GM04504 (cell line): Measurements from ENCODE around the gene CSMD2.
"Not testable (repeated sequence)": the region's sequence is repeated elsewhere in the genome, so short reads cannot be mapped to it uniquely, and the experiment has no call there.

ENCODE experiments used
- DNase-seq: peaks from one replicate; pipeline ENCODE4 v3.0.0-alpha.2; 2012; ENCODE audit warnings: low read depth

CSMD2 gene

DNA sequence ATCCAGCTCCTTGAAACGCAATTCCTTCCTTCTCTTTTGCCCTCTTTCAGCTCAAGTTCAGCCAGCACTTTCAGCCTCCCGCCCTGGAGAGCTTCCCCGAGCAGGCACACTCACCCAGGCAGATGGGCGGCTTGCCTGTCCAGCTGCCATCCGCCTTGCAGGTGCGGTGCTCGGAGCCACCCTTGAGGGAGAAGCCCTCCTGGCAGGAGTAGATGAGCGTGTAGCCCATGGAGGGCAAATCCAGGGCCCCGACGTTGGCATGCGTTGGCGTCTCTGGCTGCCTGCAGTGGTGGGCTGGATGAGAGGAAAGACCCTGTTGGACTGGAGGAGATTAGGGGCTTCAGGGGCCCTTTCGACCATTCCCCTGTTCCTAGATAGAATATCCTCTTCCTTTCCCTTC is 632.1 kb downstream of the CSMD2 start:
- DNase-seq, result no peak

DNA sequence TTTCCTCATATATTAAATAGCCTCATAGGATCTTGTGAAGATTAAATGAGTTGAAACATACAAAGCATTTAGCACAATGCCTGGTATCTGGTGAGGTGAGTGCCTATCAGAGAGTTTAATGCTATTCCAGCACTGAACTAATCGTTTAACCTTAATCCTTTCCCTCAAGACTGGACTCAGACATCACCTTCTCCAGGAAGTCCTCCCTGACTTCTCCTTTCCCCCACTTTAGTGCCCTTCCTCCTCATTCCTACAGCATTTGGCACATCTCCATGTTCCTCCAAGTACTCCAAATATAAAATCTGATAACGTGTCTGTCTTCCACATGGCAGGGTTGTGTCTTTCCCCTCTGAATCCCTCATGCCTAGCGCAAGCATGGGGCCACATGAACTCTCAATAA is 632.8 kb downstream of the CSMD2 start:
- no peak for DNase-seq

DNA sequence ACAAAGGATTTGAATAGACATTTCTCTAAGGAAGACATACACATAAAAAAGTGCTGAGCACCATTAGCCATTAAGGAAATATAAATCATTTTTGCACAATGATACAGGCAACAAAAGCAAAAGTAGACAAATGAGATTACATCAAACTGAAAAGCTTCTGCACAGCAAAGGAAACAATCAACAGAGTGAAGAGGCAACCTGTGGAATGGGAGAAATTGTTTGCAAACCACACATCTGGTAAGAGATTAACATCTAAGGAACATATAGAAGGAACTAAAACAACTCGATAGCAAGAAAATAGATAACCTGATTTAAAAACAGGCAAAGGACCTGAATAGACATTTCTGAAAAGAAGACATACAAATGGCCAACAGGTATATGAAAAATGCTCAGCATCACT is 635.1 kb downstream of the CSMD2 start:
- DNase-seq, result no peak

DNA sequence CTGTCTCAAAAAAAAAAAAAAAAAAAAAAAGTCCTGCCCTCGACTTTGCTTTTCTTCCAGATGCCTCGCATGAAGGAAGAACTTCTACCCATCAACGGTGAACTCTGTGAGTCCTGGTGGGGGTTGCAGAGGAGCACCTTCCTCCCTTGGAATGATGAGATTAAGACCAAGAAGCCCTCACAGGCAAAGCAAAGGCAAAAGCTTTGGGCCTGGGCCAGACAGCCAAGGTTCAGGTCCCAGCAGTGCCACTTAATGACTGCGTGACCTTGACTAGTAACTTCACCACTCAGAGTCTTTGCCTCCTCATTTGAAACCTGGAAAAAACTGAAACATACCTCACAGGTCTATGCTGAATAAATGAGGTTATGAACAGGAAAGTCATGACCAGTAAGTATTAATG is 637.1 kb downstream of the CSMD2 start:
- DNase-seq, result no peak

DNA sequence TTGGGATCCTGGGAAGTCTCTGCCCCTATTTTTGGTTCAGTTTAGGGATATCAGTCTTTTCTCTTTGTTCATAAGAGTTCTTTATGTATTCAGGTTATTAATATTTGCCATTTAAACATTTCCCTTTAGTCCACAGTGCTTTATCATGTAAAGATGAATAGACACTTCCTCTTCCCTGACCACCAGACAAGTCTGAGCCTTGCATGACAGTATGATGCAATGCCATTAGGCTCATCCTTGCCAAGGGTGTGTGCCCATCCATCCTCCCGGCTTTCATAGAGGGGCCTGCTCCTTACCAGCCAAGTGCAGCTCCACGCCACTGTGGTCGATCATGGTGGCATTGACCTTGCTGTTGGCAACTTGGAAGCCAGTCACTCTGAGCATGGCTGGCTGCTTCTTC is 640.4 kb downstream of the CSMD2 start:
- no peak for DNase-seq

DNA sequence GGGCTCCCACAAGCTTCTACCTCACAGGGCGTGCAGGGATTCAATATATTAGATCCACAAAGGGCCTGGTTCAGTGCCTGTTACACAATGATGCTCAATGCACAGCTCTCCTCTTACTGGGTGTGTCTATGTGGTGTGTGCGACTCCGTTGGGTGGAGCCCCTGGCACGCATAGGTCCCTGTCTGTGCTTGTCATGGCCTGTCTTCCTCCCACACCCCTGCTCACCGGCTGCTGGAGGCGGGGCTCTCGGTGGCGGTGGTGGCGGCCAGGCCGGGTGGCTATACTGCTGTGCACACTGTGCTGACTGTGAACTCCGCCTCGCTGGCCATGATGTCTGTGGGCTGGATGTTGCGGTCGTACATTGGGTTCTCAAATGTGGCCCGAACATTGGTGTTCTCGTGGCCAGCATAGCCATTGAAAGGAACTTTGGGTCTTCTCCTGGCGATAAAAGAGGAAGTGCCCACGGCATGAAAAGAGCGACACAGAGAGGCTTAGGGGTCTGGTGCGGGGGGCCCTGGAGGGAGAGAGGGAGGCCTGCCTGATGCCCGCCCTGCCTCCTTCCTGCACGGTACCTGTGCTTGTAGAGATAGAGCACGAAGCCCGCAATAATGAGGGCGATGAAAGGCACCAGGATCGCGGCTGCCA is 645.7 kb downstream of the CSMD2 start:
- no peak for DNase-seq

DNA sequence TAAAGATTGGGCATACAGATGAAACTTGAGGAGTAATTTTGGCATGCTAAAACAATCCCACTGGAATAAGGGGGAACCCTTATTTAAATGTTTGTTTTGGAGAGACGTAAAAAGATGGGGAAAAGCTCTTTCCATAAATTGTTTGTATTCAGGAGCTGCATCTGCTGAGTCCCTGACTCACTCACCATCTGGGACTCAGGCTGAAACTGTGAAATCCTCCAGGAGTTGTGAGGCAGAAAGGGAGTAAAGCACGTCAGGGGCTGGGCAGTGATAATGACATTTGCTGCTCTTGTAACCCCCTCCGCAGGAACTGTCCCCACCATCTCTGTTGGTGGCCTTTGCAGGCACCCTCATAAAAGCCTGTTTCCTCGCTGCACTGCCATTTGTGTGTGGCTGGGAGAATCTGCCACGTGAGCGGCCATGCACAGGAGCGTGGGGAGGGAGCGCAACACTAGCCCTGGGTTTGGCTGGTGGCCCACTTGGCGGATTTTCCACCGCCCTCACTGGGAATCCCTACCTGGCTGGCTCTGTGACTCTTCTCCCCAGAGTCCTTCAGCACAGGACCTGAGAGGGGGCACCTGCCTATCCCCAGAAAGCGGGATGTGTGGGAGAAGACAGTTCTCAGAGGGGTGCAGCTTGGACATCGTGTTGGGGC is 647.3 kb downstream of the CSMD2 start:
- DNase-seq, result peak; percentile 10

DNA sequence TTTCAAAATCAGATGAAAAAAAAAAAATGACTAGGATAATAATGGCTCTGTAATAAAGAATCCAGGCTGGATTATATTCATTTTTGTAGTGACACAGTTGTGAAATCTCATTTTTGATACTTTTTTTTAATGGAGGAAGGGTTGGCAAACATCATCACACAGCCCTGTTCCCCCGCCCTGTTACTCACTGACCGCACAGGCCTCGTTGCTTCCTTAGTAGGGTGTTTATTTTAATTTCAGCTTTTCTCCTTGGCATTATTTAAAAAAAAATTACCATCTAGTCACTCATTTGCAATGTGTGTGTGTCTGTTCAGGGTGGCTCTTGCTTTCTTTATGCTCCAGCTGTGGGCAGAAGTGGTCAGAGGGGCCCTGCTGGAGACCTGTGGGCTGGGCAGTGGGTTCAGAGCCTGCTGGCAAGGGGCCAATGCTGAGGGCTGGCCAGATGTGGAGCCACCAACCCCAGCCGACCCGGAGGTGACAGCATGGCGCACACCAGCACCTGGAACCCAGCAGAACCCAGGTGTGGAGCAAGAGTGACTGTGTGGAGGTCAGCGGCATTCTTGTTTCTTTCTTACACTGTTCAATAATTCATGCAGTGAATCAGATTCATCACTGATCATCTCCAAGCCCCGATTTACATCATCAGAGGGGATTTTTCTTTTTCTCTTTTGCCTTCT is 648.0 kb downstream of the CSMD2 start:
- no peak for DNase-seq

DNA sequence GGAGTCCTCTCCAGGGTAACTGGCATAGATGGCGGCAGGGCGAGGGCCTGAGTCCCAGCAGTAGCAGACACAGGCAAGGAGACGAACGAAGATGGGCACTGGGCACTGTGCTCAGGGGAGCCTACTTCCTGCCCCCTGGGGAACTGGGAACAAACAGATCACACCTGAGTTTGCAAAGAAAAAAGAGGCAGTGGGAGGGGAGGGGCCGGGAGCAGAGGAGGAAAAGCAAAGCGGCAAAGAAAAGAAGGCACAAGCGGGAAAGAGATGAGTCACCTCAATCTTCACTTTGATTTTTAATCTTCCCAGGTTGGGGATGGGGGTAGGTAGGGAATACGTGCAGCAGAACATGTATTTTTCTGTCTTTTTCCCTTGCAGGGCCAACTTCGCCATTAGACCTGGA is 648.6 kb downstream of the CSMD2 start:
- DNase-seq, result no peak

DNA sequence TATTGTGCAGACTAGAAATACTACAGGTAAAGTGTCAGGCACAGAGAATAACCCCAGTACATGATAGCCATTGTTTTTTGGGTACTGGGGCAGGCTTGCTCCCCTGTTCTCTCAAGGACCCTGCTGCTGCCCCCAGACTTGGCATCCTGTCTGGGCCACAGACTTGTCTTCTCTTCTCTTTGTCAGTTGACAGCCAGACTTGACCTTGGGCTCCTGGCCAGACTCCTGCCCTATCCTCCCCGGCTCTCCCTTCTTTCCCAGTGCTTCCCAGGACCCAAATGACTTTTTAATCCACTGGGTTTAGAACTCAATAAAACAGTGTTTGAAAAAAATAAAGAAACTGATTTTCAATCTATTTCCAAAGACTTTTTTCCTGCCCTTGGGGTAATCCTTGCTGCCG is 649.4 kb downstream of the CSMD2 start:
- DNase-seq, result no peak

DNA sequence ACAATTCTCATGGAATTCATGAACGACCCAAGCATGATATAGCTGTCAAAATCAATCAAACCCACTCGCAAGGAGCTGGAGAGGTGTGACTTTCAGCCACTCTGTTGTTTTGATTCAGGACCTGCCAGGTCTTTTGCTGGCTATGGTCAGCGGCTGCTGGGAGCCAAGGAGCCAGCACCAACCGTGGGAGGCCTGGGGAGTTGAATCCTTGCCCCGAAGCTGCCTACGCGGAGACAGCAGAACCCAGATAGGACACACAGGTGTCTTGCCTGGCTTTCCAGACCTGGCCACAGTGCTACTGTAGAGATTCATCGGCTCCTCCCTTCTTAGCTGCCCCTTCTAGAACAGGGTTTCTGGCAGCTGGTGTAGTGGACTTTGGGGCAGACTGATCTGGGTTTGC is 649.9 kb downstream of the CSMD2 start:
- no peak for DNase-seq

DNA sequence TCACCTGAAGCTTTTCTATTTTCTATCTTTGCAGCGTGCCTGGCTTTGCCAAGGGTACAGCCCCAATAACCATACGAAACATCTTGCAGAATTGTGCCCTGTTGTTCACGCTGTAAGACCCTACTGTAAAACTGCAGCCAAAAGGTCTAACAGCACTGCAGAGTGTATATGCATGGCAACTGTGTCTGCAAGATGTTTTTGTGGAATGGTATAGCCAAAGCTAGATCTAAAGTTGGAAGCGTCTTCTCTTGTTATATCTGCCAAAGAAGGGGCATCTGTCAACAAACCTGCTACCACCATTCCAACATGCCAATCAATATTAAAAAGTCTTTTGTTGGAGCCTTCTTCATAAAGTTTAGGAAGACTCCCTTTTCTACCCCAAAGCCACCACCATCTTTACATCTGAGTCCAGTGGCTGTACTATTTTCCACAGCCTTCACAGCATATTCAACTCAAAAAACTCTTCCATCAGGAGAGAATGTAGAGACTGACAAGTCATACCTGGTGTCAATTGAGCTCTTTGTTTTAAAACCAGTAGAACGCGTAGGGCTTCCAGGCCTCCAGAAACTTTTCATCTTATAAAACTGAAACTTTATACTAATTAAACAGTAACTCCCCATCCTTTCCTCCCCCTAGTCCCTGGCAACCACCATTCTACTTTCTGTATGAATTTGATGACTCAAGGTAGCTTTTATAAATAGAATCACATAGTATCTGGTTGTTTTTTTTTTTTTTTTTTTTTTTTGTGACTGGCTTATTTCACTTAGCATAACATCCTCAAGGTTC is 652.6 kb downstream of the CSMD2 start:
- no peak for DNase-seq

DNA sequence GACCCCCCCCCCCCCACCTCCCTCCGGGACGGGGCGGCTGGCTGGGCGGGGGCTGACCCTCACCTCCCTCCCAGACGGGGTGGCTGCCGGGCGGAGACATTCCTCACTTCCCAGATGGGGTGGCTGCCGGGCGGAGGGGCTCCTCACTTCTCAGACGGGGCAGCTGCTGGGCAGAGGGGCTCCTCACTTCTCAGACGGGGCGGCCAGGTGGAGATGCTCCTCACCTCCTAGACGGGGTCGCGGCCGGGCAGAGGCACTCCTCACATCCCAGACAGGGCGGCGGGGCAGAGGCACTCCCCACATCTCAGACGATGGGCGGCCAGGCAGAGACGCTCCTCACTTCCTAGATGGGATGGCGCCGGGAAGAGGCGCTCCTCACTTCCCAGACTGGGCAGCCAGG is 655.8 kb downstream of the CSMD2 start:
- DNase-seq, result not testable (repeated sequence)

DNA sequence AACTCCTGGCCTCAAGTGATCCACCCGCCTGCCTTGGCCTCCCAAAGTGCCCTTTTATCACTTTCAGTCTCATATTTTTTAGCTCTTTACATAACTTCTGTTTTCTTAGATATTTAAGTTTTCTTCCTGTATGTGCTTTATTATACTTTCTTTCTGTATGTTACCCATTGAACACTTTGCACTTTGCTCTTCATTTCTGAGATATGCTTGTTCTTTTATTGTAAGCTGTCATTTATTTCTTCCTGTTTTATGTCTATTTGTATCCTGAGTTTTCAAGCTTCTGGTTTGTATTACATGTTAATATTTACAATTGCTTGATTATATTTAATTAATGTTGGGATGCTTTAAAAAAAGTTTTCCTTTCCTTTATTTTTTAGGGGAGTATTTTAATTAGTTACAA is 656.9 kb downstream of the CSMD2 start:
- no peak for DNase-seq

DNA sequence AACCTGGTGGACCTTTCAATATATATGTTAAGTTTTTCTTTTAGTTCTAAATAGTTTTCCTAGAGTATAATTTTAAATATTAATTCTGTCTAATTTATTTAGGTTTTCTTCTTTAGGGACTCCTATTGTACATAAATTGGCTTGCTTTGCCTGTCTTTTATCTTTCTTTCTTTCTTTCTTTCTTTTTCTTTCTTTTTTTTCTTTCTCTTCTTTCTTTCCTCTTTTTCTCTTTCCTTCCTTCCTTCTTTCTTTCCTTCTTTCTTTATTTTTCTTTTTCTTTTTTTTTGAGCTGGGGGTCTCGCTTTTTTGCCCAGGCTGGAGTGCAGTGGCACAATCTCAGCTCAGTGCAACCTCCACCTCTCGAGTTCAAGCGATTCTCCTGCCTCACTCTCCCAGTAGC is 657.4 kb downstream of the CSMD2 start:
- DNase-seq, result no peak

DNA sequence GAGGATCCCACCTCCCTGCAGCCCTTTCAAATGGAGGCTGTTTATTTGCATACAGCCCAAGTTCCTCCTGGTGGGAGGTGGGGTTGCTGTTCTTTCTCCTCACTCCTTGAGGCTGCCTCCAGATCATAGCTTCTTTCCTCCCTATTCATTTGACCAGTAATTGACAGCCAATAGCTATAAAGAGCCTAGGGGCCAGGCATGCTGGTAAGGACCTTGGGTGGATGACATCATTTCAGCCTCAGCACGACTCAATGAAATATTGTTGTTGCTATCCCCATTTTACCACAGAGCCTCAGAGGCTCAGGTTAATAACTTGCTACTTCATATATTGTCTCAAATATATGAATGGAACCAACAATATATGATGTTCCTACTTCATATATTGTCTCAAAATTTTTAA is 661.5 kb downstream of the CSMD2 start:
- no peak for DNase-seq

DNA sequence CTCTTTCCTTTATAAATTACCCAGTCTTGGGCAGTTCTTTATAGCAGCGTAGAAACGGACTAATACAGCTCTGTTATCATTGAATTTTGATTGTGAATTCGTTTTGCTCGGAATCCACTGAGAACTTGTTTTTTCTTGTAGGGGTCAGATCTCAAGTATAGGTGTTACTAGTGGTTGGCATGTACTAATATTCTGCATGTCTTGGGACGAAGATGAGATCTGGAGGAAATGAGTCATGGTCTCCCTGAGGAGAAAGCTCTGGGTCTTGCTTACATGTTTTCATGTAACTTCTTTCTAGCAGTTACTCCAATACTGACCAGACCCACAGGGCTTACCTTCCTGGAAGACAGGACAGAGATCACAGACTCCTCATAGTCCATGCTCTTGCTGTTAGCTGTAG is 662.3 kb downstream of the CSMD2 start:
- no peak for DNase-seq

DNA sequence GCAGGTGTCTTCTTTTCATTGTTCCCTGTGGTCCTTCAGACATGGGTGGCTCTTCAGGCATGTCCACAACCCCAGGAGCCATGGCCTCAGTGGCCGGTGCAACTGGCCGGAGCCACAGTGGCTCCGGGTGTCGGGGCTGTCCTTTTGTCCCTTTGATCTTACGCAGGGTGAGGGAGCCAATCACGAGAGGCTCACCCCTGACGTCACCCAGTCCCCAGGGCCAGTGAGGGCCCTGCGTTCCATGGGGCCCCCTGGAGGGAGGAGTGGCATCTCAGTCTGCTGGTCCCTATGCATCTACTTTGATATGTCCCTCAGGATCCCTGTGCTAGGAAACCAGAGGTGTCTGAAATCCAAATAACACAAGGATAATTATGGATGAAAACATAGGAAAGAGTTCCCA is 663.3 kb downstream of the CSMD2 start:
- no peak for DNase-seq

DNA sequence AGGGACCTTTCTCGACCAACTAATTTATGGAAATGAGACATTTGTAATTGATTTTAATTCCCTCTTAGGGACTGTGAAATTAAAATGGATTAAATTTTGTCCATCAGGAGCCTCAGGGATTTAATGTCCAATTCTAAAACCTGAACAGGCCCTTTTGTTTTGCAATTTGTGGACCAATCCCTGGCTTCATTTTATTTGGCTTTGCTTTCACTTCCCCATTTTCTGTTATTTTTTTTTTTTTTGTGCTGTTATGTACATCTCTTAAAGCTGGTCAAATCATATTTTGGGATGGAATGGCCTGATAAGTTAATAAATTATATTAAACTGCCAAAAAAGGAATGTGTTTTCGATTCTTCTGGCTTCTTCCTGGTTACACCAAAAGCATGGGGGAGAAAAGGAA is 663.7 kb downstream of the CSMD2 start:
- no peak for DNase-seq

DNA sequence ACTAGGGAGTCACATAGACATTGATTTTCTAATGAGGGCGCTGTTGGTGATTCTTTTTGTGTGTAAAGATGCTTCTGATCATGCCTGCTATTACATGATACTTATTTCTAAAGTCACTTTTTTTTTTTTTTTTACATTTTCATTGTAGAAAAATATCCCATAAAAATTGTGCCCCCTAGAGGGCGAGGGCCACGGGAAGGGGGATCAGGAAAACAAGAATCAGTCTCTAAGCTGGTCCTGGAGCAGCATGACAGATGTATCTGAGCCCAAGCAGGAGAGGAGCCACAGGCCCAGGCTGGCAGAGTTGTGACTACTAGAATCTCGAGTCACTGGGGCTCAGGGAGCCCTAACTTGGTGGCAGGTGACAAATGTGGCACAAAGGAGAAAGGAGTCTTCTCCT is 664.5 kb downstream of the CSMD2 start:
- DNase-seq, result no peak

DNA sequence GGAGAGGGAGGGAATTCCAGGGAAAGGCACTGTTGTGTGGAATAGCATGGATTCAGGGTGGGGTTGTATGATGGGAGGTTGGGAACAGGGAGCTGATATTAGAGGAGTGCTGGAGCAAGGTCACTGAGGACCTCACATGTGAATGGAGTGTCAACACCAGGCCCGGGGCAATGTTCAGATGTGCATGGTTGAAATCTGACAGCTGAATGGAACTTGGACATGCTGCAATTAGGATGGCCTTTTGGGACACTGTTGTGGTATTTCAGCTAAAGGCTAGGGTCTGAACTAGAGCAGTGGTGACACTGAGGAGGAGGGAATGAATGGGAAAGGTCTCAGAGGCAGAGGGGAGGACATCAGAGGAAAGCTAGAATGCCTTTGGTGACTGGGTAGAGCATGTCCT is 667.6 kb downstream of the CSMD2 start:
- DNase-seq, result no peak

DNA sequence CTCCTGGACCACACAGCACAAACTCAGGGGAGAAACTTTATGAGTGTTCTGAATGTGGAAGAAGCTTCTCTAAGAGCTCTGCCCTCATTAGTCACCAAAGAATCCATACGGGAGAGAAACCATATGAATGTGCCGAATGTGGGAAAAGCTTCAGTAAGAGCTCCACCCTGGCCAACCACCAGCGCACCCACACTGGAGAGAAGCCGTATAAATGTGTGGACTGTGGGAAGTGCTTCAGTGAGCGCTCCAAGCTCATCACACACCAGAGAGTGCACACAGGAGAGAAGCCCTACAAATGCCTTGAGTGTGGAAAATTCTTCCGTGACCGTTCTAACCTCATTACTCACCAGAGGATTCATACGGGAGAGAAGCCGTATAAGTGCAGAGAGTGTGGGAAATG is 670.1 kb downstream of the CSMD2 start:
- DNase-seq, result no peak

DNA sequence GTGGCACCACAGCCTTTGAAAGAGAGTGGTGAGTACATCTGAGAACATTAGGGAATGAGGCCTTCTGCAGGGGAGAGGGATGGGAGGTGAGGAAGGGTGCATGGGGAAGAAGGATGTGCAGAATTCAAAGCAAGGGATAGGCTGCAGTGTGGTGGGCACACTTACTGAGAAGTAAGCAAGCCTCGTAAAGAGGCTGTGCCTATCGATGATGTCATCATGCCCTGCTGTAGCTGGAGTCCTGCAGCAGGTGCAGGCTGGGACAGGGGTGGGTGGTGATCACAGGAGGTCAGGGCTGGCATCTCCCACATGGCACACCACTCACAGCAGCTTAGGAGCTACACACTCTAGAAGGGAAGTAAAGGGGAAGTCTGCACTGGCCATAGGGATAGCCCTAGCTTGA is 676.4 kb downstream of the CSMD2 start:
- DNase-seq, result no peak
